ACHN (cell line): ENCODE measurements around the gene NLRC5.

Source experiments
- DNase-seq: peaks from one replicate; pipeline ENCODE4 v3.0.0-alpha.2; 2015
- in situ Hi-C: cut with HindIII; loops from 2 replicates; pipeline ENCODE4 v1.10.0; 2017; ENCODE audit warnings: low sequenced_read_pairs, low pct_ligation_motif_present, low pct_unique_long_range_greater_than_20kb

NLRC5 gene

DNA sequence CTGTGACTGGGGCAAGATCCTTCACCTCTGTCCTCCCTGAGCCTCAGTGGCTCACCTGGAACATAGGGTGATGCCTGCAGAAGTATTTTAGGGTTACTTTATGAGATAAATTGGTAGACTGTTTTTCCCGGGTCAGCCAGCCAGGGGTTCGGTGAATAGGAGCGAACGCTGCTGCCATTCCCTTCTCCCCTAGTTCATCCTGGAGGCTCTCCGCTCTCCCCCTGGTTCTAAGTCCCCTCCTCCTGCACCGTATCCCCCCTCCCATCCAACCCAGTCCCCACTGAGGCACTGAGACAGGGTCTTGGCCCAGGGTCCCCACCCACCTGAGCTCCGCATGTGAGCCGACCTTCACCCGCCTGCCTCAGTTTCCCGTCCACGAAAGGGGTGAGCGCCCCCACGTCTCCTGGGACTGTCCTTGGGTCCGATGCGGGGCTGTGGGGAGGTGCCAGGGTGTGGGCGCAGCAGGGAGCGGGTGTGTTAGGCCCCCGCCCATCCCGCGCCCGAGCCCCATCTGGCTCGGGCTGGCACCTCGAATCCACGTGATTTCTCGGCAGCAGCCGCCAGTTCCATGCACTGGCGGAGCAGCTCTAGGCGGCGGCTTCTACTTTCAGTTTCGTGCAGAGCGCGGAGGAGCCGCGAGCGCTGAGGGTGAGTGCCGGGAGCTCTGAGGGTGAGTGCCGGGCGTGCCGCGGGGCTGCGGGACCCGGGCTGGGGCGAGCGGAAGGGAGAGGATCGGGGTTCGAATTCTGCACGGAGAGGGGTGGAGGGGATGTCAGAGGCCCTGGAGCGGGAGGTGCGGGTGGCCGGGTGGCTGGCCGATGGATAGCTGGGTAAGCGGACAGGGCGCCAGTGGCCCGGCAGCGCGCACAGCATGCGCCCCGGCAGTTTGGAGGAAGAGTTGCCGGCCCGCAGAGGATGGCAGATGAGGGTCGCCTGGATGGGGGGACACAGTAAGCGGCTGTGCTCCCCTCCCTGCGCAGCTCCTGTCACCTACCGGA is at the start of gene NLRC5:
NLRC5 (plus strand) TSS at position 610 of the 998 bp plus-strand sequence. CDS start 31,156 bp downstream, outside the sequence.
- in situ Hi-C loops = no loop called here

DNA sequence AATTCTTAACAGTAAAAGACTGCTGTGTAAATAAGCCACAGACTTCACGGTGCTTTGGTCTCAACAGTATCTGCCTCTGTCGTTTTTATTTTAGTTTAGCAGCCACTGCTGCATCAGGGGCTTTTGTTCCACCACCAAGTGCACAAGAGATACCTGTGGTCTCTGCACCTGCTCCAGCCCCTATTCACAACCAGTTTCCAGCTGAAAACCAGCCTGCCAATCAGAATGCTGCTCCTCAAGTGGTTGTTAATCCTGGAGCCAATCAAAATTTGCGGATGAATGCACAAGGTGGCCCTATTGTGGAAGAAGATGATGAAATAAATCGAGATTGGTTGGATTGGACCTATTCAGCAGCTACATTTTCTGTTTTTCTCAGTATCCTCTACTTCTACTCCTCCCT is 49.6 kb upstream of the NLRC5 start:
- no peak for DNase-seq
- in situ Hi-C loops = no loop called here

More for the DNA sequence above, at the start of gene NLRC5:
- DNase-seq = peak; percentile 92

DNA sequence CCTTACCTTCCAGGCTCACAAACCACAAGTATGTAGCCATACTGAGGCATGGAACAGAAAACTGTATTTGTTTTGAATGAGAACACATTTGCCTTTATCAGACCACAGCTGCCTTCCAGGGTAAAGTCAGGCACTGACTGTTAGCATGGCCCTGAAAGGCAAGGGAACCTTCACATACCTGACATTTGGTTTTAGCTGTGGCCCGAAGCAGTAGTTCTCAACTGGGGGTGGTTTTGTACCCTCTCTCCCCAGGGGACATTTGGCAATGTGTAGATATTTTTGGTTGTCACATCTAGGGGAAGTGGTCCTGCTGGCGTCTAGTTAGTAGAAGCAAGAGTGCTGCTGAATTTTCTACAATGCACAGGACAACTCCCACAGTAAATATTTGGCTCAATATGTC is 48.3 kb upstream of the NLRC5 start:
- in situ Hi-C loops = no loop called here
- no peak for DNase-seq

GRCh38 chr16:56941856-56942331 is 47.5 kb upstream of the NLRC5 start:
- in situ Hi-C loops = no loop called here
- no peak for DNase-seq

GRCh38 chr16:56943761-56944375 is 45.5 kb upstream of the NLRC5 start:
- in situ Hi-C loops = no loop called here
- DNase-seq = no peak

- in situ Hi-C loops = no loop called here
- DNase-seq = no peak
Measured at GRCh38 chr16:56944954-56945839, 44.2 kb upstream of the NLRC5 start.

DNA sequence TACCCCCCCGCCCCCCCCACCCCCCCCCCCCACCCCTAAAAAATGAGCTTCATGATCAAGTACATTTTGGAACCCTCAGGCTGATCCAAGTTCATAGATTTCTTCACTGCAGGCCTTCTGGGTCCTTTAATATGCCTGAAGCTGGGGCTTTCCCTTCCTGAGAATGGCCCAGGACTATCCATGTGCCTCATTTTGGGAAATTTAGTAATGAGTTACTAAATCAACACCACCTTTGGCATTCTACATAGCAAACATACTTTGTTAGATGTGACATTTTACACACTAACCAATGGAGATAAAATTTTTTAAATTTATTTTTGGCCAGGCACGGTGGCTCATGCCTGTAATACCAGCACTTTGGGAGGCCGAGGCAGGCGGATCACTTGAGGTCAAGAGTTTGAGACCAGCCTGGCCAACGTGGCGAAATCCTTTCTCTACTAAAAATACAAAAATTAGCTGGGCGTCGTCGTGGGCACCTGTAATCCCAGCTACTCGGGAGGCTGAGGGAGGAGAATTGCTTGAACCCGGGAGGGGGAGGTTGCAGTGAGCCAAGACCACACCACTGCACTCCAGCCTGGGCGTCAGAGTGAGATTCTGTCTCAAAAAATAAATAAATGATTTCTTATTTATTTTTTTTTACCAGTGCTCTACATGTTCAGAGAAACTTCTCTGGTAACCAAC is 43.4 kb upstream of the NLRC5 start:
- in situ Hi-C loops = no loop called here
- DNase-seq = no peak

DNA sequence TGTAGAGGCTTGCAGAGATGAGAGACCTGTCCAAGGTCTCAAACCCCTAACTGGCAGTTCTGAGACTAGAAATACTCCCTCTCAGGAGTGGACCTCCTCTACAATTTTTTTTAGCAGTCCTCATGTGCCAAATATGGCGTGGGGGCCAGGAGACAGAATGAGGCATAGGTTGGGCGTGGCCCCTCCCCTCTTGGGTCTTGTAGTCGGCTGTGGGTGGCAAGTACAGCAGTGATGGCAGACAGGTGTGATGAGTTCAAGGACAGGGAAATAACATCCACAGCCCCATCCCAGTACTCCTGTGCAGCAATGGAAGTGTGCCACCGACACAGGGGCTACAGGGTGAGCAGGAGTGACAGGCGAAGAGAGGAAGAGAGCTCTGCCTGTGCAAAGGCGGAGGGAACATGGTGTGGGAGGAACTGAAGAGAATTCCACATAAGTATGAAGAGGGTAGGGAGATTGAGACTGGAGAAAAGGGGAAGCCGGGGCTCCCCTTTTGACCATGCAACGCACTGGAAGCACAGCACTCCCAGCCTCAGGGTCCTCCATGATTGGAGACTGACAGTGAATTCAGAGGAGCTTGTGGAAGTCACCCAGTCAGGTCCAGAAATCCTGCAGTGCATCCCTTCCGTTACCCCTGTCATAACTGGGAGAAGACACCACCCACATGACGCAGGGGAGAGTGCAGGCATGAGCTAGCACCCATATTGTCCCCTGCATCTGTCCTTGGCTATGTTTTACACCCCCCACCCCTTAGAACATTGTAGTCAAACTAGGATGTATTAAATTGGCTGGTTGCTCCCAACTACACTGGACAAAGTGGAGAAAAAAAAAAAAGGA is 42.4 kb upstream of the NLRC5 start:
- in situ Hi-C loops = no loop called here
- no peak for DNase-seq

- DNase-seq = no peak
- in situ Hi-C loops = no loop called here
Measured at GRCh38 chr16:56947604-56947995, 41.8 kb upstream of the NLRC5 start.

DNA sequence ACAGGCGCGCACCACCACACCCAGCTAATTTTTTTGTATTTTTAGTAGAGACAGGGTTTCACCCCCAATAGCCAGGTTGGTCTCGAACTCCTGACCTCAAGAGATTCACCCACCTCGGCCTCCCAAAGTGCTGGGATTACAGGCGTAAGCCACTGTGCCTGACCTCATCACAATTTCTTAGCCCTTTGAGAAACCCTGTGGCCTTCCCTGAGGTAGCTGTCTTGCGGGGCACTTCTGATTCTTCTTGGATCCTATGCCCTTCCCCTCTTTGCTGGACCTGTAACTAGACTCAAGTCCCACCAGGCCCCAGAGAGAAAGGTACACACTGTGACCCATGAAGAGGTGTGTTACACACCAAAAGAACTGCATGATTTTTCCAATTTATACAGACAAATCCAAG is 41.1 kb upstream of the NLRC5 start:
- in situ Hi-C loops = no loop called here
- DNase-seq = no peak

GRCh38 chr16:56950051-56950450 is 39.3 kb upstream of the NLRC5 start:
- DNase-seq = no peak
- in situ Hi-C loops = no loop called here

GRCh38 chr16:56950455-56950854 is 38.9 kb upstream of the NLRC5 start:
- in situ Hi-C loops = no loop called here
- DNase-seq = no peak

DNA sequence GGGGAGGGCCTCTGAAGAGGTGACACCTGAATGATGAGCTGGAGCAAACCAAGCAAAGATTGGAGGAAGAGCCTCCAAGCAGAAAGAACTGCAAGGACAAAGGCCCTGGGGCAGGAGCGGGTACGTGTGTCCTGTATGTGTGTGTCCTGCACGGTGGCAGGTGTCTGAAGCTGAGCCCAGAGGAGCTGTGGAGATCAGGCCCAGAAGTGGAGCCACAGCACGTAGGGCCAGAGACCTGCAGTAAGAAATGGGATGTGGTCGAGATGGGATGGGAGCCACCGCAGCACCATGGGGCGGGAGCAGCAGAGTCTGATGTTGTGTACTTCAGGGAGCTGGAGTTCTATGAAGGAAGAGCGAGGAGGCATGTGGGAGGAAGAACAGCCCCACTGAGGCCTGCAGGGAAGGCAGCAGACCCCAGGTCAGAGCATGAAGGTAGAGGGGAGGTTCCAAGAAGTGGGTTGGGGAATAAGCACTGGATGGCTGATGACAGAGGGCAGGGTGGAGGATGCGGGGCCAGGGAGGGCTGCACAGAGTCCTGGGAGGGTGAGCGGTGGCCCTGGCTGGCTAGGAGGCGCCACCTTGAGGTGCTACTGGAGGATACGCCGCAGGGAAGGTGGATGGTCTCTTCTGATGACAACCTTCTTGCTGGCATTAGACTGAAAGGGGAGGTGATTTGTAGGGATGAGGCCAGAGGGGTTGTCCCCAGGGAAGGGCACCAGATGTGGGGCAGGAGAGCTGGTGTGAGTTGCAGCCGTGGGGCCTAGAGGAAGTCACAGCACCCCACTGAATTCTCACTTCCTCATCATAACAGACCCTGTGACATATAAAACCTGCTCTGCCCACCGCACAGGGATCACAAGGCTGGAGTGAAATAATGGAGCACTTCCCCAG is 38.2 kb upstream of the NLRC5 start:
- in situ Hi-C loops = no loop called here

GRCh38 chr16:56953006-56953405 is 36.4 kb upstream of the NLRC5 start:
- no peak for DNase-seq
- in situ Hi-C loops = no loop called here

More for the DNA sequence above, 38.2 kb upstream of the NLRC5 start:
- DNase-seq = peak; percentile 69

DNA sequence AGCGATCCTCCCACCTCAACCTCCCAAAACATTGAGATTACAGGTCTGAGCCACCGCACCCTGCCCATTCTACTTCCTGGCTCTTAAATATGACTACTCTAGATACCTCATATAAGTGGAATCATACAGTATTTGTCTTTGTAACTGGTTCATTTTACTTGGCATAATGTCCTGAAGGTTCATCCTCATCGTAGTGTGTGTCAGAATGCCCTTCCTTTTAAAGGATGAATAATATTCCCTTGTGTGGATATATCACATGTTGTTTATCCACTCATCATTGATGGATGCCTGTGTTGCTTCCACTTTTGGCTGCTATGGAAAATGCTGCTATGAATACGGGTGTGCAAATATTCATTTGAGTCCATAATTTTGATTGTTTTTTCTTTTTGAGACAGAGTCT is 33.3 kb upstream of the NLRC5 start:
- in situ Hi-C loops = no loop called here

GRCh38 chr16:56956756-56957155 is 32.6 kb upstream of the NLRC5 start:
- in situ Hi-C loops = no loop called here
- DNase-seq = no peak

More for the DNA sequence above, 33.3 kb upstream of the NLRC5 start:
- DNase-seq = no peak
